CD4-positive, alpha-beta T cell treated with Interleukin-21 for 1 hour (primary cell): ENCODE measurements around the gene INPP5A.

Experiments
- DNase-seq: peaks from one replicate; pipeline ENCODE4 v3.0.0-alpha.2; 2020

The INPP5A gene

DNA sequence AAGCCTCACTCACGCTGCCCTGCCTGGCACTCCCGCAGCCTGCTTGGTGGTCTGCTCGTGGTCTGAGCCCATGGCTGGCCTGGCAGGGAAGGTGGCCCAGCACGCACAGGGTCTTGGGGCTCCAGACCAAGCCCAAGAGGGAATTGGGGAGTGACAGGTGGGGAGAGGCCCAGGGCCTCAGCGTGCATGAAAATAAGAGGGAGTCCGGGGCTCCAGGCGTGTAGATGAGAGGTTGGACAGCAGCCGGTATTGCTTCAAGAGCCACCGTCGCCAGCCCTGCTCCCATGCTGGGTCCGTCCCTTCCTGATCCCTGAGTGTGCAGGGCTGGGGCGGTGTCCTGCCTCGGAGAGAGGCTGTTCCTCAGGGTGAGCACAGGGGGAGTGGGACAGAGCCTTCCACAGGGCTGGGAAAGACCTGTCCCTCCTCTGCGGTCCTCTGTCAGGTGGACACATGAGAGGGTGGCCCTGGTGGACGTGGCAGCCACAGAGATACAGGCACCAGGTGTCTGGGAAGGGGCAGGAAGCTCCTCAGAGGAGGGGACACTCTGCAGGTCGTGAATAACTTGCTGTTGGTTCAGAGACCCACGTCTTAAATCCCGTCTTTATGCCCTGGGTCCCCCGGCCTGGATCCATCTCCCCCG lies 113.1 kb downstream of the INPP5A start:
- no peak for DNase-seq

DNA sequence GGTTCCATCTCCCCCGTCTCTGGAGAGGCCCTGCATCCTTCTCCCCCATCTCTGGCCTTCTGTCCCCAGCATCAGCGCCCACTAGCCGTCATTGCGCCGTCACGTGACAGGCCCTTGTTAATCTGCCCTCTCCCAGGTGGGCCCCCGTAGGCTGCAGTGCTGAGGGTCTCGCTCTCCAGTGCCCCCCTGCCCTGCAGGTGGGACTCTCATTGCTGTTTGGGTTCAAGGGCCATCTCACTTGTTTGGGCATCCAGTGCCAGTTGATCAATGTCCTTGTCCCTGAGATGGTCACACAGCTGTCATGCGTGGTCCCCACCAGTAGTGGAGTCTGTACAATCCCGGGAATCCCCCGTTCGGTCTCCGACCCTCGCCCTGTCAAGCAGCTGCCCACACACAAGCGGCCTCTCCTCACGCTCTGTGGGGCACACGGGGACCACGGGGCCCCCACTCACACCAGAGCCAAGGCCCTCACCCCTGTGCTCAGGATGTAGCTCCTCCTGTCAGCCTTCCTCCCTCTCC lies 114.0 kb downstream of the INPP5A start:
- DNase-seq: no peak

DNA sequence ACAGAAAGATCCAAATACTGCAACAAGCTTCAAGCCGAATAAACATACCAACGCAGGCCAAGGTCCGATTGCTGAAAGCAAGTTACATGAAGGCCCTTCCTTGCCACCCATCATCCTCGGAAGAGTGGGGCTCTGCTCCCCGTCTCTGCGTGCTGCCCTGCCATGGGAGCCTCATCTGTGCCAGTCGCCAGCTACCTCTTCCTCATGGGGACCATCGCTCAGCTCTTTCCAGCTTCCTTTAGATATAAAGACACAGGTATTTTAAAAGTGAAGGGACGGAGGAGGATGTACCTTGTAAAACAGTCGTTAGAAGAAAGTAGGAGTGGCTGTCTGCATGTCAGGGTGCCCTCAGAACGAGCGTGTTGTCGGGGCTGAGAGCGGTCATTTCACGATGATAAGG lies 114.9 kb downstream of the INPP5A start:
- DNase-seq: no peak

DNA sequence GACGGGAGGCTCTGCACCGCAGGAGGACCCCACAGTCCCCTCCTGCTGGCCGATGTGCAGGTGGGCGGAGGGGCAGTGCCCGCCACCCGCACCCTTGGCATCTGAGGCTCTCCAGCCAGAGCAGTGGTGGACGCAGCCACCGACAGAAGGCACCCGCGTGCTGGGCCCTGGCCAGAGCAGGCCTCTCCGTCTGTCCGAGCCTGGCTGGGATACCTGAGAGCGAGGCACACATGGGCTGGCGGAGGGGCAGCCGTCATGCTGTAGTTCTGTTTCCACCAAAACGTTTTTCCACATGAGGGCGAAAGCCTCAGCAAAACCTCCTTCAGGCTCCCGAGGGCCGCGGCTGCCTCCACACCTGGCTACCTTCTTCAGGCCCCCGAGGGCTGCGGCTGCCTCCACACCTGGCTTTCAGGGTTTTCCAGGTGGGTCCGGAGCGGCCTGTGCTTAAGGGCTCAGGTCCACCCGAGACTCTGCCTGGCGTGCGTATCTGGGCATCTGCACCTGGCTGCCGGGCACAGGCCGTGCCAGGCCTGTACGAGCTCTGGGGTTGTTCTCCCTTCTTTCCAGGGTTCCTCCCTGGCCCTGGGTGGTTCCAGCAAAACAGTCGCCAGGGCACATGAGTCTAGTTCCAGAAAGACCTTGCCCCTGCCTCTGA lies 115.5 kb downstream of the INPP5A start:
- no peak for DNase-seq

DNA sequence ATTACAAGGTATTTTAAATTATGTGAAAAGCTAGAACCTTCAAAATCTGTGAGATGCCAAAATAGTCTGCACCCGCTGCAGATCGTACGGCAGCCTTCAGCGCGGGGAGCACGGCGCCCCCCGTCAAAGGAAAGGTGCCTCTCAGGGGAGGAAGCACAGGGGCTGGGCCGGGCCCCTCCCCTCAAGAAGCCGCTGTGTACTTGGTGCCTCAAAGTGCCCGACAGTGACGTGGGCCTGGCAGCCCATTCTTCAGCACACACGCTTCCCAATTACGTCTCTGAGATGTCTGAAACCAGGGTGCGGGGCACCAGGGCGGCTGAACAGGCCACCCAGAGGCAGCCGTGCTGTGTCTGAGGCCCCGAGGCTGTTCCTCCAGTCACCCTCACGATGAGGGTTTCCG lies 116.1 kb downstream of the INPP5A start:
- no peak for DNase-seq

DNA sequence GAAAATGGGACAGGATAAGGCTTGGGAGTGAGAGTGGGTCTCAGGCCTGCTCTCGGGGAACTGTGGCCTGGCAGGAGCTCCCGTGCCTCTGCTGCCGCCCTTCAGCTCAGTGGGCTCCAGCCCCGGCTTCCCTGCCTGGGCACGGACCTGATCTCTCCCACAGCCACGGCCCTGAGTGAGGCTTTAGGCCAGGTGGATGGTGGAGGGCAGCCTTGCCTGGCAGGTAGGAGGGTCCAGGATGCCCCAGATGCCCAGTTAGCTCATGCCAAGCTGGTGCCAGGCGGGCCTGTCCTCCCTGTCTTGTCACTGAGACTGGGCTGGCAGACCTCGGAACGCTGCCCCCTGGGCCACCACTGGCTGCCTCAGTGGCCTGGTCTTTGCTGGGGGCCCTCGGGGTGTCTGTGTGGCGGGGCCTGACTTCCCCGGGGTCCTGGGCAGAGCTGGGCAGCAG lies 116.6 kb downstream of the INPP5A start:
- DNase-seq: no peak

DNA sequence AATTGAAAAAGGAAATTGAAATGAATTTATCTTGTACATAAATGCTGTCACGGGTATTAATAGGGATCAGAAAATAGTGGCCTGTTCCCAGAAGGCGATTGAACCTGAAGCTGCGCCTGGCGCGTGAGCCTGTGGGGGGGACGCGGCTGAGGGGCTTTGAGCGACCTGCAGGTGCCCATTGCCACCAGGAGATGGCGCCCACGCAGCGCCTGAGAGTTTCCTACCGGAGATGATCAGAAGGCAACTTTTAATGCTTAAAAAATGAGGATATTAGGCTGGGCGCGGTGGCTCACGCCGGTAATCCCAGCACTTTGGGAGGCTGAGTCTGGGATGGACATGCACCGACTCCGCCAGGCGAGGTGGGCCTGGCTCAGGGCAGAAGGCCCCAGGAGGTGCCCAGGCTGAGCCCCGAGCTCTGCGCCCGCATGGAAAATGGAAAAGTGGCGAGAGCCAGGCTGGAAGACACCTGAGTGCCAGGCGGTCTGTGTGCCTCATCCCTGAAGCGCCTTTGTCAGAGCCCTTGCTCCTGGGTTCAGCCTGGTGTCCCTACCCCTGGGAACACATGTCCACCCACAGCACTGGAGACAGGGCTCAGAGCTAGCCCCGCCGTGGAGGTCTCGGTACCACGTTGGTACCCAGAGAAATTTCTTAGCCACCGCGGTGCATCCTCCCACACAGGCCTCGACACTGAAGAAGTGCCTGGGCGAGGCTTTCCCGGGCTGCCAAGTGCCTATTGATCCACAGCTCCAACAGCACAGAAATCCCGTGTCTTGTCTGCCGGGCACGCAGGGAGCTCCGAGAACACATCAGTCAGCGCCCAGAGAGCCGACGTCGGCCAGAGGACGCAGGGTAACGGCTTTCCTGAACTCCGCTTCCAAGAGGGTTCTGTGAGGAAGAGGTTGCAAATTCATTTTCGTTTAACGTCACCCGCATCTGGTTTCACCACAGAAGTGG lies 117.4 kb downstream of the INPP5A start:
- DNase-seq: peak; percentile 47

DNA sequence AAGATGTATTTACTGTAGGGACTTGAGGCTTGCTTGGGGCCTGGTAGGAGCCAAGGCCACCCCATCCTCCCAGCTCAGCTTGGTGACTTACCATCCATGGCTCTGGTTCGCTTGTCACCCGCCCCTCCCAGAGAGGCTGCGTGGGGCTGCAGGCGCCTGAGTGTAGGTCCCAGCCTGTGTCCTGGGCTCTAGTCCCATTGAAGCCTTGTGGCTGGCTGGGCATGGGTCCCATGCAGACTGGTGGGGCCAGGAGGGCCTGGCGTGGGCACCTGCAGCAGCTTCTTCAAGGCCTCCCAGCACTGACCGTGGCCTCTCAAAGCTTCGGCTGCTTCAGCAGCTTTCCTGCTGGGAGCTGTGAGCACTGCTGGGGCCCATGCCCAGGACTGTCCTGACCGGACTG lies 118.1 kb downstream of the INPP5A start:
- no peak for DNase-seq

DNA sequence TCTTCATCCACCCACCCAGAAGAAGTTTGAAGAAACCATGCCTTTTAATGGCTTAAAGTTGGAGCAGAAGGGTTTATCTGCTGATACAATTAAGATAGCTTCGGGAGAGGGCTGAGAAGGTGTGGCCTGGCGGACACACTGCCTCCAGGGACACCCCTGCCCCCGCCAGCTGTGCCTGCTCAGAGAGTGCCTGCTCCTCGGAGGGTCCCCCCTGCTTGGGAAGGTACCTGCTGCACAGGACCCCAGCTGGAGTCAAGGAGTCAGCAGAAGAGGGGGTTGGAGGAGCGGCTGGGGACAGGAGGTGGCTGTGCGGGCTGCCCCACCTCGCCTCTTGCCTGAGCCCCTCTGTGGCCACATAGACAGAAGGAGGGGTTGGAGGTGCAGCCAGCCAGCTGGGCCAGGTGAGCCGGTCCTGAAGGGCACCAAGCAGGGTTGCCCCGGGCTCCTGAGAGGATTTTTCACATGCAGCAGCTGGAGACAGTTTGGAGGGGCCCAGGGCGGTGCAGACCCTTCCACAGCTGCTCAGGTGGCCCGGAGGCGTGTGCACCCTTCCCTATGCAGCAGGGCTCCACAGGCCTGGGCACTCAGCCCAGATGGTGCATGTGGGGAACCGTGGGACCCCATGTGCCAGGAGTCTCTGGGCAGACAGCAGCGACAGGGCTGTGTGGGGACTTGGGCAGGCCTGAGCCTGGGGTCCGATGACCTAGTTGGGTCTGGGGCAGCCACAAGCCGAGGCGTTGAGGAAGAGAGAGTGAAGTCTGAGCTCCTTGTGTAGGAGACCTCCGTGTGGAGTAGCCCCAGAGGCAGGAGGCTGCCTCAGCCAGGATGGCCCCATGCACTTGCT lies 118.9 kb downstream of the INPP5A start:
- DNase-seq: no peak

DNA sequence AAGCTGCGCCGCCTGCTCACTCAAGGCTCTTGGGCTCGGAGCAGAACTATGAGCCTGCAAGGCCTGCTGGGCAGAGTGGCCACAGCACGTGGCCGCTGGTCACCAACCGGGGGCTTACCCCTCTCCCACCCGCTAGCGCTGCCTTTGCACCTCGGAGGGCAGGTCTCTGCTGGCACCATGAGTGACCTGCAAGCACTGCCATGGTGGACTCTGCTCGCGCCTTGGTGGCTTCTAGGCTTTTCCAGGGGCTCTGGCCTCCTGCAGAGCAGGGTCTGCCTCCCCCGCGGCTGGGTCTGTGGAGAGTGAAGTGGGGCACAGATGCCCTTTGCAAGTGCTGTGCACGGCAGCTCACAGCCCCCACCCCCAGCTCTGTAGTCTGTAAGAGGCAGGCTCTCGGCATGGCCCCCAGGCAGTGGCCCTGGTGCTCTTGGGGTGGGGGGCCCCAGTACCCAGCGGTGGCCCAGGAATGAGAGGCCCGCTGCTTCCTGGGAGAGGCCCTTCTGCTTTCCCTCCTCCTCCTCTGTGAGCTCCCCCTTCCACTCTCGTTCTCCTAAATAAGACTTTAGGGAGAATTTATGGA lies 119.6 kb downstream of the INPP5A start:
- DNase-seq: no peak

DNA sequence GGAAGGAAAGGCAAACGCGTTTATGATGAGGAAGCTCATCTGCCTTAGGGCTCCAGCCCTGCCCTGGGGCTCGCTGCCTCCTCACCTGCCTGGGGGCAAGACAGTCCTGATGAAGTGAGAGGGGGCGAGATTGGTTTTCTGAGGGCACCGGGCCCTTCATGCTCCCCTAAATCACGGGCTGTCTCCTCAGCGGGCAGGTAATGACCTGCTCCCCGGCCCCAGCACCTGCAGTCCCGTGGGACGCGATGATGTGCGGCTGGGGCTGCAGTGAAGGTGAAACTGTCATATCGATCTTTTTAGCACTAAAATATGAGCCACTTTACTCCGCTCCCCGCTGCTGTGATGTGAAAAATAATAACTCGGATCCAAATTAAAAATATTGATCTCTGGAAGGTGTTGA lies 120.2 kb downstream of the INPP5A start:
- no peak for DNase-seq

DNA sequence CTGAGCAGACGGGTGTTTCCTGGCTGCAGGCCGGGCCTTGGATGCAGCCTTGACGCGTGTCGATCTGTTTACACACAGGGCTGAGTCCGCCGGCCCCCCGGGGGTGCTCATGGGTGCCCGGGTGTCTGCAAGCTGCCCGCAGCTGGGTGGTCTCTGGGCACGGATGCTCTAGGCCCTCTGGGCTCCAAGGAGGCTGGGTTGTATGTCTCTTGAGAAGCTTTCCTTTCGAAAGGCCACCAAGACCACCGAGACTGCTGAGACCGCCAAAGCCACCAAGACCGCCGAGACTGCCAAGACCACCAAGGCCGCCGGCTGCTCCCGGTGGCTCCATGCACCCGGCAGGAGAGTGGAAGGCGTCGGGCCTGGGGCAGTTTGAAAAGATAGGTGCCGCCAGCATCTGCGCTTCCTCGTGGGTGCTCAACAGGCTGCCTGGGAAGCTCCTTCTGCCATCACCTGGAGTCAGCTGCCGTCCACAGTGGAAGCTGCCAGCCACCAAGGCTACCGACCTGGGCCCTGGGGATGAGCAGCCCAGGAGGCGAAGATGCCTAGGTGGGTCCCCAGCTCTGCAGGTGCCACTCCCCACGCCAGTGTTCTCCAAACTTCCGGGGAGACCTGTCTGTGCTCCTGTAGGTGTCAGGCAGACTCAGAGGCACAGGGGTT lies 121.1 kb downstream of the INPP5A start:
- no peak for DNase-seq

DNA sequence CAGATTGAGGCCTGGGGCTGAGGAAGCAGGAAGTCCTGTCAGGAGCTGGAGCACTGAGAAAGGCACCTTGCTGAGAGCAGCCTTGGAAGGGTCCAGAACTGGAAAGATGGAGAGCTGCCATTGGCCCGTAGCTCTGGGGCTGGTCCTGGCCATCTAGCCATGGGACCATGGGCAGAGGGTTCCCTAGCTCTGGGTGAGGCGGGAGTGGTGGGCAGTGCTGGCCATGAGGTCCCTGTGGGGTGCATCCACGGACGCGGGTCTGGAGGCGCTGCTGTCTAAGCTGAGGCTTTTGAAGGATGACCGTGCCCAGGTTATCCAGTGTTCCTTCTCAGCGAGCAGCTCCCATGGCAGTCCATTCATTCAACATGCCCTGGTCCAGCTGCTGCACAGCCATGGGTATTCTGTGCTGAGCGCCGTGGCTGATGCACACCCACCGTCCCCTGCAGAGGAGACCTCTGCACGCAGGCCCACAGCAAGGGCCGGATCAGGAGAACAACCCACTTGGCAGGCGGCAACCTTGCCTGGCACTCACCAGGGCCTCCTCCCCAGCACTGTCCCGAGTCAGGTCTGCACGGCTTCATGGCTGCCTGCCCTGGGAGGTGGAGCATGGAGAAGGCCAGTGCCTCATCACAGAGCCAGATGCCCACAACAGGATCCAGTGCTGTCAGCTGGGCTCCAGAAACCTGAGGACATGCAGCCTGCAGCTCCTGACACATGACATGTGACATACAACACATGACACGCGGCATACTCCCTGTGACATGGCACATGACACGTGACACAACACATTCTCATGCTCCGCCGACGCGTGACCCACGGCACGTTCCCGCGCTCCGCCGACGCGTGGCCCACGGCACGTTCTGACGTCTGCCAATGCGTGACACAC lies 121.9 kb downstream of the INPP5A start:
- no peak for DNase-seq

DNA sequence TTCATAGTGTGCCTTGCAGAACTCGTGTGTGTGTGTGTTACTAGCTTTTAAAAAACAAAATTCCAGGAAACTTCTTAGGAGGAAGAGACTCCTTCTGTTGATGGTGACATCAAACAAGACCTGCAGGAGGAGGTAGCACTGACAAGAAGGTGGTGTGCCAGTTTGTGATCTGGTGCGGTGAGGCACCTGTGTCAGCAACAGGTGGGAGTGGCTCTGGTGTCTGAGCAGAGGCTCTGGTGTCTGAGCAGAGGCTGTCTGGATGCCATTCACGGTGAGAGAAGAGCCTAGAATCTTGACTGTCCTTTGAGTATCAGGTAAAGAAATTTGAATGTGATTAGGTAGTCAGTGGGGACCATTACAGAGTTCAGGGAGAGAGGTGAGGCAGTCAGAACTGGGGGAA lies 122.8 kb downstream of the INPP5A start:
- DNase-seq: no peak

DNA sequence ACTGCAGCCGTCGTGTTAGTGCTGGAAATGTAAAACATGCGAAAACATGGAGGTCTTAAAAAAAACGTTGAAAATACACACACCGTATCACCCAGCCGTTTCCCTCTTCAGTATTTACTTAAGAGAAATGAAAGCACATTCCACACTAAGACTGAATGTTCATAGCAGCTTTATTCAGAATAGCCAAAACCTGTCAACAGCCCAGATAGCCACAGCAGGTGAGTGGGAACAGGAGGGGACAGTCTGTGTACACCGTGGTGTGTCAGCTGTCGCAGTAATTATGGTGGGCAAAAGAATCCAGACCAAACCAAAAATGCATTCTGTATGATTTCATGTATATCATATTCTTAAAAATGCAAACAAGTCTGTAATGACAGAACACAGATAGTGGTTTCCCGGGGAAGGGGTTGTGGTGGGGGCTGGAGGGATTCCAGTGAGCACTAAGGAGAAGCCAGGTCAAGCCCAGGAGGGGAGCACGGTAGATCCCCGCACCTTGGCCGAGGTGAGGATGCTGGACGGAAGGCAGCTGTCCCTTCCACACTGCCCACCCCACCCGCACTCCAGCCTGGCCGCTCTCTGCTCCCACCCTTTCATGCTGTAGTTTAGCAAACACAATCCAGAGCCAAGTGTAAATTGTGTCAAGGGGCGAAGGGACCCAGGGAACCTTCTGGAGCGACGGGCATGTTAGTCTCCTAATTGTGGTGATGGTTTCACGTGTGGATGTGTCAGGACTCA lies 124.8 kb downstream of the INPP5A start:
- no peak for DNase-seq

DNA sequence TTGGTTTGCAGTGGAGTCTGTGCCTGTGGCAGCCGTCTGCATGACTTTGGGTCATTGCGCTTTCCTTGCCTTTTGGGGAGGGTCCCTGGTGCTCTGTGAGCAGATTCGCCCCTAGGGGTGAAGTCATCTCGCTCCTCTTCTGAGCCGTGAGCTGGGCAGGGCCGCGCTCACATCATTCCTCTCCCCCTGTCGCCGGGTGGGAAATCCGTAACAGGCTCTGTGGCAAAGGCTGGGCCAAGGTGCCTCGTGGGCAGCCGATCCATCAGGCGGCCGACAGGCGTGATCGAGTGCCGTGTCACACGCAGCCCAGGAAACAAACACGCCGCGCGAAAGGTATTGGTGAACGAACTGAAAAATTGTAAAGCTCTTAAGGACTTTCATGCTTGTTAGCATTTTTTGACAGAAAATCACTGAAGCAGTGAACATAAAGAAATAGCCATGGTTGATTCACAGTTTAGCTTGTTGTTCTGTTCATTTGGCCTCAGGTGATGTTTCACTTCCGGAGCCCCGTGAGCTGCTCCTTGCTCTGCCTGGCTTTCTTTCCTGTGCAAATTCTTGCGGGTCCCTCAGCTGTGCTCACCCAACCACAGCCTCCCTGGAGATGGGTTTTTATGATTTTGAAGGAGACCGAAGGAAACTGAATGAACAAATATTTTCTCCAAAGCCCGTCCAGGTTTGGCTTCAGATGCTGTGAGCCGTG lies 126.2 kb downstream of the INPP5A start:
- no peak for DNase-seq

DNA sequence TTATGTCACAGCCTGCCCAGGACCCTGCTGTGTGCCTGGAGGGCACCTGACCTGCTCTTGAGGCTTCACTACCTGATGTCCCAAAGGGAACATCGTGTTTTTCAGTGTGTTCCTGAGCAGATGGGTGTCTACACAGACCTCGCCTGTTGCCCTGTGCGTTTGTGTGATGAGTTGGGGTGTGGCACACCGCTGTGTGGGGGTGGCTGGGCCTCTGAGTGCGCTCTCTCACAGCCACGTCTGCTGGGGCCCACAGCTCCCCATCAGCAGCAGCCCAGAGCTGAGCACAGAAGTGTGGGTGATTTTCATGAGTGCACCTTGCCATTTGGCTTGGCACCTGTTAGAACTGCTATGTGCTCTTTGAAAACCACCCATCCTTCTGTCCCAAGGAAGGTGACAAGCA lies 126.8 kb downstream of the INPP5A start:
- DNase-seq: no peak

DNA sequence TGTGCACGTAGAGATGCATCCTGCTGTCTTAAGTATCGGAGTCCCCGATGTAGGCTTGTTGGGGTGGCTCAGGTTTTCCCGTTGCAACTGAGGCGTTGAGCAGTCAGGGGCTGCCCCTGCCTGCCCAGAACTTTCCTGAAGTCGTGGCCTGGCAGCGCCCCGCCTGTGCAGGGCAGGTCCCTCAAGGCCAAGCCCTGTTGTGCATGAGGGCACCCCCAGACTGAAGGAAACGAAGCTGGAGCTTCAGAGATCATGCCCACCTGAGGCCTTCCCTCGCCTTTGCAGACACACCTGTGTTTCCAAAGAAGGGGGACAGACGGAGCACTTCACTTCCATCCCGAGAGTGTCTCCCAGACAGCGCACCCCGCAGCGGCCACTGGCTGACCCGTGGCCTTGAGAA lies 127.3 kb downstream of the INPP5A start:
- no peak for DNase-seq
